Activated T-helper 1 cell treated with anti-CD3 and anti-CD28 coated beads, Interleukin-12 subunit alpha, Interleukin-12 subunit beta, Interleukin-2, Interleukin-4 antibody, amounts not matched to agents 30 ng/mL and 10 ng/mL and 1 ng/mL, durations not matched to agents 14 hours and 24 hours and 36 hours (primary cell): ENCODE measurements around the gene NCR3LG1. TPM values are rescaled to one million over a fixed set of nuclear protein-coding genes. Genes with fewer than 3 reads are reported as not detected.

Source experiments
- DNase-seq: peaks from one replicate; pipeline ENCODE4 v3.0.0; 2021; ENCODE audit warnings: low spot score
- H3K27ac Mint-ChIP-seq: one replicate; pipeline ENCODE4 v1.8.0; 2021; ENCODE audit warnings: mild to moderate bottlenecking, mixed read lengths
- H3K27me3 Mint-ChIP-seq: one replicate; pipeline ENCODE4 v1.8.0; 2022; ENCODE audit warnings: mild to moderate bottlenecking, moderate library complexity, mixed read lengths; ENCODE audit not compliant: insufficient read depth
- H3K36me3 Mint-ChIP-seq: one replicate; pipeline ENCODE4 v1.8.0; 2021; ENCODE audit warnings: low read depth, mixed read lengths
- H3K4me1 Mint-ChIP-seq: one replicate; pipeline ENCODE4 v1.8.0; 2021; ENCODE audit warnings: low read depth, mixed read lengths
- H3K4me3 Mint-ChIP-seq: one replicate; pipeline ENCODE4 v1.8.0; 2021; ENCODE audit warnings: mild to moderate bottlenecking, moderate library complexity, mixed read lengths
- H3K9me3 Mint-ChIP-seq: one replicate; pipeline ENCODE4 v1.8.0; 2021; ENCODE audit warnings: mixed read lengths
- intact Hi-C: fragments of 100-400 bp; cut with micrococcal nuclease; formaldehyde crosslinking; loops from one replicate; pipeline ENCODE4 v1.15.1; 2024
- total RNA-seq: library from RNA; stranded (reverse); gene quantifications from 2 replicates; pipeline ENCODE4 v1.2.3, GENCODE V29; 2022

The NCR3LG1 gene
- total RNA-seq, 1 donor from 2014 or later, result 8.2 TPM

- intact Hi-C loops, result loop anchor here (1.0 to 5.0 kb wide), 4 partner anchors 36 to 623 kb away; partner anchors contain the start of genes RPS13 and SERGEF
- Mint-ChIP-seq H3K9me3 (no peaks in the 10 kb centered on the region), H3K4me3 (peak overlapping the region; percentile 78), H3K36me3 (no peaks in the 10 kb centered on the region), H3K27me3 (peaks cover 26% of the 10 kb centered on the region), H3K27ac (peak overlapping the region; percentile 71), H3K4me1 (no peaks in the 10 kb centered on the region)
- DNase-seq, result peak; percentile 65
Observed at GRCh38 chr11:17389211-17389956, 37.8 kb downstream of the NCR3LG1 start.

- H3K9me3 Mint-ChIP-seq, result no peaks in the 10 kb centered on the region
- no peak for DNase-seq
- no peaks in the 10 kb centered on the region for H3K36me3 Mint-ChIP-seq
- H3K27ac Mint-ChIP-seq, result no peak overlapping the region
- H3K27me3 Mint-ChIP-seq, result peaks cover 19% of the 10 kb centered on the region
- no peaks in the 10 kb centered on the region for H3K4me1 Mint-ChIP-seq
- intact Hi-C loops, result loop anchor here (1.0 to 5.0 kb wide), 4 partner anchors 37 to 622 kb away; partner anchors contain the start of genes RPS13 and SERGEF
- peak overlapping the region; percentile 55 for H3K4me3 Mint-ChIP-seq
Observed at GRCh38 chr11:17389957-17390649, 38.5 kb downstream of the NCR3LG1 start.

GRCh38 chr11:17391493-17392355, 40.1 kb downstream of the NCR3LG1 start:
- DNase-seq, result no peak
- Mint-ChIP-seq H3K4me1 (no peaks in the 10 kb centered on the region), H3K4me3 (peak overlapping the region; percentile 2), H3K9me3 (no peaks in the 10 kb centered on the region), H3K27ac (no peak overlapping the region), H3K27me3 (peaks cover 17% of the 10 kb centered on the region), H3K36me3 (no peaks in the 10 kb centered on the region)
- intact Hi-C loops, result no loop called here

DNA sequence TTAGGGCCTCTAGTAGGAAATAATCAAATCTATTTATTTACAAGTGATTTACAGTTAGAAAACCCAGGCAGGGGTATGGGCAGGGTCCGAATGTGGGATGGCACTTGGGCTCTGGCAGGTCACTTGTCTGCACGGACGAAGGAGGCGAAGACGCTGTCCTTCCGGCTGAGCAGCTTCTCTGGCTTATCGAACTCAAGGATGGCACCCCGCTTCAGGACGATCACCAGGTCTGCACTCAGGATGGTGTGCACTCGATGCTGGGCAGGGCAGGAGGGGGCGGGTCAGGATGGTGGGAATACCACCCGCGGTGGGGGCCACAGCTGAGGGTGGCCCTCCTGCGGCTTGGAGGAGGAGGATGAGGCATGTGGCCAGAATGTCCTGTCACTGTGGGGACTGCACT, 41.3 kb downstream of the NCR3LG1 start:
- no peak for DNase-seq
- Mint-ChIP-seq H3K4me3 (no peak overlapping the region), H3K4me1 (no peaks in the 10 kb centered on the region), H3K27me3 (peaks cover 17% of the 10 kb centered on the region), H3K9me3 (no peaks in the 10 kb centered on the region), H3K27ac (no peak overlapping the region), H3K36me3 (no peaks in the 10 kb centered on the region)
- intact Hi-C loops, result no loop called here

DNA sequence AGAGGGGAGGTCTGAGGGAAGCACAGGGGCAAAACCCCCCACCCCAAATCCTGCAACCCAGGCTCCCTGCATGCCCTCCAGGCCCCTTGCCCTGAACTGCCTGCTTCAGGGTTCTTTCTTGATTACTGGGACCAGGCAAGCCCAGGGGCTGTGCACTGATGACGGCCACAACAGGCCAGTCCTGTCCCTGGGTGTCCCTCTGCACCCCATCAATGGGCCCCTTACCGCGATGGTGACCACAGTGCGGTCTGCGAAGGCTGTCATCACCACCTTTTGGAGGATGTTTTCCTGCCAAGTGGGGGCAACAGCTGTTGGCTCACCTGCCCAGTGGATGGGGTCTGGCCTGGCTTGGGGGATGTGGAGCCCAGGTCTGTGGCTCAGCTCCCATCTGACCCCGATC, 41.9 kb downstream of the NCR3LG1 start:
- H3K4me1 Mint-ChIP-seq, result no peaks in the 10 kb centered on the region
- peaks cover 17% of the 10 kb centered on the region for H3K27me3 Mint-ChIP-seq
- H3K9me3 Mint-ChIP-seq, result no peaks in the 10 kb centered on the region
- H3K27ac Mint-ChIP-seq, result no peak overlapping the region
- no peak for DNase-seq
- intact Hi-C loops, result no loop called here
- H3K36me3 Mint-ChIP-seq, result no peaks in the 10 kb centered on the region
- no peak overlapping the region for H3K4me3 Mint-ChIP-seq

- peaks cover 19% of the 10 kb centered on the region for H3K27me3 Mint-ChIP-seq
- no peak overlapping the region for H3K4me3 Mint-ChIP-seq
- DNase-seq, result no peak
- H3K9me3 Mint-ChIP-seq, result no peaks in the 10 kb centered on the region
- H3K36me3 Mint-ChIP-seq, result no peaks in the 10 kb centered on the region
- no peaks in the 10 kb centered on the region for H3K4me1 Mint-ChIP-seq
- intact Hi-C loops, result no loop called here
- H3K27ac Mint-ChIP-seq, result no peak overlapping the region
Observed at GRCh38 chr11:17394743-17395390, 43.3 kb downstream of the NCR3LG1 start.

- Mint-ChIP-seq H3K36me3 (no peaks in the 10 kb centered on the region), H3K4me3 (no peak overlapping the region), H3K27me3 (peaks cover 13% of the 10 kb centered on the region), H3K27ac (no peak overlapping the region), H3K4me1 (no peaks in the 10 kb centered on the region), H3K9me3 (no peaks in the 10 kb centered on the region)
- DNase-seq, result no peak
- intact Hi-C loops, result no loop called here
Observed at GRCh38 chr11:17395554-17395961, 44.0 kb downstream of the NCR3LG1 start.

DNA sequence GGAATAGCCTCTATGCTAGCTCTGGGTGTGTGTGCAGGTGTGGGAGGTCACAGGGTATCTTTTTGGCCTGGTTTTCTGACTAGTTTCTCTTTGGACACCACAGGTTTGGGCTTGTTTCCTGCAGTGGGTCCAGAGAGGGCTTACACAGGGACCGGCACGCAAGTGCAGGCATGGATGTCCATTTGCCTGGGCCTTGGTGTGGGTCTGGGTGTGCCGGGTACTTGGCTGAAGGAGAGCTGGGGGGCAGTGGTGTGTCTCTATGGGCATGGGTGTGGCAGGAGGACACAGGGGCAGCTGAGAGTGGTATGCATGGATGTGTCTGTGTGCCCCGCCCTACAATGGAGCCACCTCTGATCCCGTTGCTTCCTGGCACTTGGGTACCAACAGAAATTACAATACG, 44.4 kb downstream of the NCR3LG1 start:
- DNase-seq, result no peak
- peaks cover 13% of the 10 kb centered on the region for H3K27me3 Mint-ChIP-seq
- H3K4me3 Mint-ChIP-seq, result no peak overlapping the region
- H3K36me3 Mint-ChIP-seq, result no peaks in the 10 kb centered on the region
- no peaks in the 10 kb centered on the region for H3K4me1 Mint-ChIP-seq
- intact Hi-C loops, result no loop called here
- H3K9me3 Mint-ChIP-seq, result no peaks in the 10 kb centered on the region
- H3K27ac Mint-ChIP-seq, result no peak overlapping the region

- DNase-seq, result no peak
- Mint-ChIP-seq H3K27me3 (peaks cover 7% of the 10 kb centered on the region), H3K36me3 (no peaks in the 10 kb centered on the region), H3K4me3 (no peak overlapping the region), H3K27ac (no peak overlapping the region), H3K9me3 (no peaks in the 10 kb centered on the region), H3K4me1 (no peaks in the 10 kb centered on the region)
- intact Hi-C loops, result no loop called here
Observed at GRCh38 chr11:17396598-17397310, 45.2 kb downstream of the NCR3LG1 start.

GRCh38 chr11:17397311-17398002, 45.9 kb downstream of the NCR3LG1 start:
- DNase-seq, result no peak
- H3K4me1 Mint-ChIP-seq, result no peaks in the 10 kb centered on the region
- H3K4me3 Mint-ChIP-seq, result no peak overlapping the region
- H3K36me3 Mint-ChIP-seq, result no peaks in the 10 kb centered on the region
- intact Hi-C loops, result no loop called here
- H3K27me3 Mint-ChIP-seq, result peaks cover 9% of the 10 kb centered on the region
- no peaks in the 10 kb centered on the region for H3K9me3 Mint-ChIP-seq
- H3K27ac Mint-ChIP-seq, result no peak overlapping the region

DNA sequence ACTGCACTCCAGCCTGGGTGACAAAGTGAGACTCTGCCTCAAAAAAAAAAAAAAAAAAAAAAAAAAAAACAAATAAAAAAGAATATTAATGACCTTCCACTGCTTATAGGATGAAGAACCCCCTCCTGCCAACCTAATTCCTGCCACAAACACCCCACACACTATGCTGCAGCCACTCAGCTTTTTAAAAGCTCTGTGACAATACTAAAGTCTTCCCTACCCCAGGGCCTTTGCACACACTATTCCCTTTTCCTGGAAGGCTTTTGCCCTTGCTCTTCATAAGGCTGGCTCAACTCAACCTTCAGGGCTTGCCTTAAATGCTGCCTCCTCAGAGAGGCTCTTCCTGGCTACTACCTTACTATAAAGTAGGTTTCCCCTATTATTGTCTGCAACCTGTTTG, 47.6 kb downstream of the NCR3LG1 start:
- H3K4me3 Mint-ChIP-seq, result no peak overlapping the region
- peaks cover 7% of the 10 kb centered on the region for H3K27me3 Mint-ChIP-seq
- H3K27ac Mint-ChIP-seq, result no peak overlapping the region
- intact Hi-C loops, result no loop called here
- DNase-seq, result no peak
- no peaks in the 10 kb centered on the region for H3K9me3 Mint-ChIP-seq
- H3K36me3 Mint-ChIP-seq, result no peaks in the 10 kb centered on the region
- H3K4me1 Mint-ChIP-seq, result no peaks in the 10 kb centered on the region
